Uterus (tissue), 2 donors: ENCODE data around the gene SIM1.

Source experiments
- POLR2A ChIP-seq, 2 donors: fragments of 450-650 bp; IDR thresholded peaks; one replicate each; pipeline ENCODE4 v1.6.1; 2016; ENCODE audit warnings: antibody characterized with exemption in 2 of 2, mild to moderate bottlenecking in 1 of 2, moderate library complexity in 1 of 2
- TF ChIP-seq, protein P1 (sequence below), 4 experiments: fragments of 200-600 bp in 2 of 4; fragments of 450-650 bp in 2 of 4; sonication (generic) in 2 of 4; IDR thresholded peaks; one replicate each; pipeline ENCODE4 v1.5.1; 2016 to 2019; ENCODE audit warnings: antibody characterized with exemption in 4 of 4, mild to moderate bottlenecking in 2 of 4, moderate library complexity in 1 of 4

DNA sequence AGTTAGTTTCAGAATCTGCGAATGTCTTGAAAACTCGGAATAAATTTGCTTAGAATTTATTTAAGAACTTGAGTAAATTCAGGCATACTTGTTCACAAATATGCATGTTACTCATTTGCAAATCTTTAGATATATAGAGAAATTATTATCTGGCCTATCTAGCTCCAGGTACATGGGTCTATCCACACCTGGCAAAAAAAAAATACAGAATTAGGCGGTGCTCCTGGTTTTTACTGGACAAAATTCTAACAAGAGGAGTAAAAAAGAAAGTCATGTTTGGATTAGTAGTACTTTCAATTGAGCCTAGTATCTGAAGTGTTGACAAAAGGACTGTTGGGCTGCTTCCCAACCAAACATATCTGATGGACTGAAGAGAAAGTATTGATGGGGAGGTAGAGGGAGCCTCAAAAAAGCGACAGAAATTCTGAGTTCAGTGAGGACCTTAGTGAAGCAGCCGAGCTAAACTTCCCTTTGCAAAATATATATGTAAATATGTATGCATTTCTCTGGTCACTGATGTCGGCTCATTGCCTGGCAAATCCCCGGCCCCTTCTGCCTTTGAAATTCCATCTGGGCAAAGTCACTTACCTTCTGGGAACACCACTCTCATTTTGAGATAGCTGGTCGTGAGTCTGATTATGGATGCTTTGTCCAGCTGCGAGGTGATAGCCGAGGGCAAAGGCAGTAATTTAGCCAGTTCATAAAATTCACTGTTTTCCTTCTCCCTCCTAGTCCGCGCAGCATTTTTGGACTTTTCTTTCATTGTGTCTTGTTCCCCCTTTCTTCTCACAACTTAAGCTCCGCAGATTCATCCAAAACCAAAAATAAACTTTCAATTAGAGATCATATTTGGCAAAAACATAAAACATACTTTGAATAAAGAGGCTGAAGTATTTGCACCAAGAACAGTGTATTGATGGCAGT, 1.8 kb downstream of the SIM1 start:
- TF ChIP-seq, protein P1, sequence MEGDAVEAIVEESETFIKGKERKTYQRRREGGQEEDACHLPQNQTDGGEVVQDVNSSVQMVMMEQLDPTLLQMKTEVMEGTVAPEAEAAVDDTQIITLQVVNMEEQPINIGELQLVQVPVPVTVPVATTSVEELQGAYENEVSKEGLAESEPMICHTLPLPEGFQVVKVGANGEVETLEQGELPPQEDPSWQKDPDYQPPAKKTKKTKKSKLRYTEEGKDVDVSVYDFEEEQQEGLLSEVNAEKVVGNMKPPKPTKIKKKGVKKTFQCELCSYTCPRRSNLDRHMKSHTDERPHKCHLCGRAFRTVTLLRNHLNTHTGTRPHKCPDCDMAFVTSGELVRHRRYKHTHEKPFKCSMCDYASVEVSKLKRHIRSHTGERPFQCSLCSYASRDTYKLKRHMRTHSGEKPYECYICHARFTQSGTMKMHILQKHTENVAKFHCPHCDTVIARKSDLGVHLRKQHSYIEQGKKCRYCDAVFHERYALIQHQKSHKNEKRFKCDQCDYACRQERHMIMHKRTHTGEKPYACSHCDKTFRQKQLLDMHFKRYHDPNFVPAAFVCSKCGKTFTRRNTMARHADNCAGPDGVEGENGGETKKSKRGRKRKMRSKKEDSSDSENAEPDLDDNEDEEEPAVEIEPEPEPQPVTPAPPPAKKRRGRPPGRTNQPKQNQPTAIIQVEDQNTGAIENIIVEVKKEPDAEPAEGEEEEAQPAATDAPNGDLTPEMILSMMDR (IDR thresholded peaks at IDR 0.05), result no peak
- no peak for TF ChIP-seq POLR2A (IDR thresholded peaks at IDR 0.05)
